B cell (primary cell): Measurements from ENCODE around the gene A2ML1.

Source experiments
- EZH2 ChIP-seq: IDR thresholded peaks from 2 replicates; pipeline ENCODE4 v1.6.1; 2012; ENCODE audit warnings: borderline replicate concordance, low read depth, mild to moderate bottlenecking, moderate library complexity, low read length; ENCODE audit not compliant: insufficient read depth, poor library complexity, severe bottlenecking
- TF ChIP-seq, protein P1 (sequence below): fragments of 200-600 bp; IDR thresholded peaks from one replicate; pipeline ENCODE4 v1.8.0; 2022; ENCODE audit warnings: antibody characterized with exemption, mild to moderate bottlenecking

DNA sequence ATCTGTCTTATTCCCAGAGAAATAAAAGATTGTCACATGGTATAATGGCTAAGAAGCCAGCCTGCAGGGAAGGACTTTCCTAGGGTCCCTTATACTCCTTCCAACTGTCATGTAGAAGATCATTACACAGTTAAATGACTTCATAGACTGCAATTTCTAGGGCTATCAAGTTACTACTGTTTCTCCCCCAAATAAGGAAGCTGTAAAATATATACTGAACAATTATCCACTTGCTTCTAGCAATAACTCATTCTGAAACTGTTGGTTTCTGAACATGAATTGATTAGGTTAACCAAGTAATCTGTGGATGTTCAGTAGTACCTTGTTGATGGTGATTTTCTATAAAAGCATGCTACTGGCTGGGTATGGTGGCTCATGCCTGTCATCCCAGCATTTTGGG lies 44.6 kb downstream of the A2ML1 start:
- TF ChIP-seq, protein P1, sequence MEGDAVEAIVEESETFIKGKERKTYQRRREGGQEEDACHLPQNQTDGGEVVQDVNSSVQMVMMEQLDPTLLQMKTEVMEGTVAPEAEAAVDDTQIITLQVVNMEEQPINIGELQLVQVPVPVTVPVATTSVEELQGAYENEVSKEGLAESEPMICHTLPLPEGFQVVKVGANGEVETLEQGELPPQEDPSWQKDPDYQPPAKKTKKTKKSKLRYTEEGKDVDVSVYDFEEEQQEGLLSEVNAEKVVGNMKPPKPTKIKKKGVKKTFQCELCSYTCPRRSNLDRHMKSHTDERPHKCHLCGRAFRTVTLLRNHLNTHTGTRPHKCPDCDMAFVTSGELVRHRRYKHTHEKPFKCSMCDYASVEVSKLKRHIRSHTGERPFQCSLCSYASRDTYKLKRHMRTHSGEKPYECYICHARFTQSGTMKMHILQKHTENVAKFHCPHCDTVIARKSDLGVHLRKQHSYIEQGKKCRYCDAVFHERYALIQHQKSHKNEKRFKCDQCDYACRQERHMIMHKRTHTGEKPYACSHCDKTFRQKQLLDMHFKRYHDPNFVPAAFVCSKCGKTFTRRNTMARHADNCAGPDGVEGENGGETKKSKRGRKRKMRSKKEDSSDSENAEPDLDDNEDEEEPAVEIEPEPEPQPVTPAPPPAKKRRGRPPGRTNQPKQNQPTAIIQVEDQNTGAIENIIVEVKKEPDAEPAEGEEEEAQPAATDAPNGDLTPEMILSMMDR = no peak
- no peak for TF ChIP-seq EZH2
